GM19240 (cell line): ENCODE measurements around the gene CBARP.

Experiments used
- DNase-seq: peaks from one replicate; pipeline ENCODE4 v3.0.0; 2011; ENCODE audit warnings: low spot score; ENCODE audit not compliant: insufficient read length

Gene CBARP

GRCh38 chr19:1275976-1276627 lies 38.3 kb upstream of the CBARP start:
- no peak for DNase-seq

GRCh38 chr19:1275260-1275975 lies 37.6 kb upstream of the CBARP start, which contains the start of gene FAM174C:
TSS of gene FAM174C (plus strand) at chr19:1275530. CDS start at chr19:1275550, 20 bp downstream.
- peak; percentile 95 for DNase-seq

GRCh38 chr19:1274852-1275259 lies 37.1 kb upstream of the CBARP start:
- DNase-seq, result no peak

- DNase-seq, result no peak
Observed at GRCh38 chr19:1274081-1274851, 36.5 kb upstream of the CBARP start.

- no peak for DNase-seq
Observed at GRCh38 chr19:1273263-1274041, 35.6 kb upstream of the CBARP start.

GRCh38 chr19:1272423-1273262 lies 34.8 kb upstream of the CBARP start:
- no peak for DNase-seq

GRCh38 chr19:1271528-1272422 lies 34.0 kb upstream of the CBARP start:
- no peak for DNase-seq

- DNase-seq, result no peak
Observed at GRCh38 chr19:1270854-1271527, 33.2 kb upstream of the CBARP start.

- no peak for DNase-seq
Observed at GRCh38 chr19:1270213-1270853, 32.5 kb upstream of the CBARP start.

GRCh38 chr19:1269478-1270212 lies 31.8 kb upstream of the CBARP start:
- DNase-seq, result no peak

- DNase-seq, result peak; percentile 97
Observed at GRCh38 chr19:1269065-1269477, 31.3 kb upstream of the CBARP start, which contains the start of gene CIRBP. TSS of gene CIRBP (plus strand) at chr19:1269332. CDS start at chr19:1270934, 1,602 bp downstream.

- DNase-seq, result no peak
Observed at GRCh38 chr19:1268226-1269064, 30.6 kb upstream of the CBARP start.

- no peak for DNase-seq
Observed at GRCh38 chr19:1267477-1268225, 29.8 kb upstream of the CBARP start.

- no peak for DNase-seq
Observed at GRCh38 chr19:1266916-1267476, 29.2 kb upstream of the CBARP start.

GRCh38 chr19:1266129-1266915 lies 28.5 kb upstream of the CBARP start:
- no peak for DNase-seq
